Peyer's patch (tissue), 4 donors: ENCODE results near the gene SSRP1. TPM values are rescaled to one million over a fixed set of nuclear protein-coding genes. Genes with fewer than 3 reads are reported as not detected.

Source experiments
- DNase-seq, 3 donors: peaks; one replicate each; pipeline ENCODE4 v3.0.0-alpha.2; 2017 to 2019
- H3K27ac ChIP-seq, 4 donors: fragments of 200-600 bp; sonication (generic); one replicate each; pipeline ENCODE4 v1.5.1; 2016 to 2019
- H3K27me3 ChIP-seq, 2 donors: fragments of 200-600 bp; sonication (generic); one replicate each; pipeline ENCODE4 v1.5.1; 2019
- H3K36me3 ChIP-seq, 3 donors: fragments of 200-600 bp; sonication (generic); one replicate each; pipeline ENCODE4 v1.5.1; 2016 to 2019
- H3K4me1 ChIP-seq, 4 donors: fragments of 200-600 bp; sonication (generic); one replicate each; pipeline ENCODE4 v1.5.1; 2016 to 2019
- H3K4me3 ChIP-seq, 4 donors: fragments of 200-600 bp; sonication (generic); 1 replicate in 3 of 4; 2 replicates in 1 of 4; pipeline ENCODE4 v1.5.1; 2016 to 2019; ENCODE audit warnings: mild to moderate bottlenecking in 1 of 4
- H3K9me3 ChIP-seq, 4 donors: fragments of 200-600 bp; sonication (generic); one replicate each; pipeline ENCODE4 v1.5.1; 2016 to 2019; ENCODE audit warnings: mild to moderate bottlenecking in 1 of 4
- POLR2A ChIP-seq, 2 donors: fragments of 450-650 bp; IDR thresholded peaks; one replicate each; pipeline ENCODE4 v1.5.1; 2017; ENCODE audit warnings: antibody characterized with exemption in 2 of 2, mild to moderate bottlenecking in 2 of 2, moderate library complexity in 2 of 2
- total RNA-seq, 4 donors: library from RNA; depleted of rRNA; stranded (reverse); fragments of >200 nt; gene quantifications; one replicate each; pipeline ENCODE4 v1.1.0, GENCODE V29; 2016
- TF ChIP-seq, protein P1 (sequence below), 6 experiments: fragments of 450-650 bp in 4 of 6; fragments of 200-600 bp in 2 of 6; sonication (generic) in 1 of 6; IDR thresholded peaks; one replicate each; pipeline ENCODE4 v1.5.1; 2017 to 2019; ENCODE audit warnings: antibody characterized with exemption in 6 of 6, mild to moderate bottlenecking in 3 of 6, moderate library complexity in 1 of 6

The SSRP1 gene
- total RNA-seq, 4 donors from 2014 or later: 39.9 to 106 (median 50.6) TPM

DNA sequence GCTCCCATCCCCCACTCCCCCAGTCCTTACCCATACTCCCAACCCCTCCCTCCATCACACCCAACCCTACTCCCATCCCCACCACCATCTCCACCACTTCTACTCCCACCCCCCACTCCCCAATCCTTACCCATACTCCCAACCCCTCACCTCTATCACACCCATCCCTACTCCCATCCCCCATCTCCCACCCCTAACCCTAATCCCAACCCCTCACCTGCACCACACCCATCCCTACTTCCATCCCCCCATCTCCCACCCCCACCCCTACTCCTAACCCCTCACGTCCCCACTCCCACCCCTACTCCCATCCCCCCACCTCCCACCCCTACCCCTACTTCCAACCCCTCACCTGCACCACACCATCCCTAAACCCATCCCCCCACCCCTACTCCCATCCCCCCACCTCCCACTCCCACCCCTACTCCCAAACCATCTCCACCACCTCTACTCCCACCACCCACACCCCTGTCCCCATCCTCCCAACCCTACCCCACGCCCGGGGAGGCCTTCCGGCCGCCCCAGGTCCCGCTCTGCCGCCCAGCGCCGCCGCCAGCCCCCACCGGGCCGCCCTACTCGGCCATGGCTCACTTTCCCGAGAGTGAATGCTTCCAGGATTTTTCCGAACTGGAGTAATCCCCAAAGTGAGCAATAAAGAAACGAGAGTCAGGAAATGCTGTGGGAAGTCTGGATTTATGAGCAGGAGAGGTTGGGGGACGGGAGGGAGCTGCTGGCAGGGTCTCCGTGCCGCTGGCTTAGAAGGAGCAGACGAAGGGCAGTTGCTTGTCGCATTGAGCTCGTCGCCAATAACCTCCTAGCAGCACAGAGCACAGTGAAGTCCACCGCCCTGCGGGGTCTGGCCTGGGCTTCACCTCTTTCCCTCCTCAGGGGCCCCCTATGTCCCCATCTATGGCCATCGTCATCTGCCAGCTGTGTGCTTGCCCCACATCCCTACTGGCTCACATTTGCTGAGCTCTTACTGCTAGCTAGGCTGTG lies 40.7 kb upstream of the SSRP1 start:
- Histone ChIP-seq H3K4me3 (no peak overlapping the region), H3K27ac (no peak overlapping the region), H3K27me3 (no peaks in the 10 kb centered on the region), H3K36me3 (no peaks in the 10 kb centered on the region), H3K9me3 (no peaks in the 10 kb centered on the region), H3K4me1 (no peaks in the 10 kb centered on the region)
- TF ChIP-seq, protein P1, sequence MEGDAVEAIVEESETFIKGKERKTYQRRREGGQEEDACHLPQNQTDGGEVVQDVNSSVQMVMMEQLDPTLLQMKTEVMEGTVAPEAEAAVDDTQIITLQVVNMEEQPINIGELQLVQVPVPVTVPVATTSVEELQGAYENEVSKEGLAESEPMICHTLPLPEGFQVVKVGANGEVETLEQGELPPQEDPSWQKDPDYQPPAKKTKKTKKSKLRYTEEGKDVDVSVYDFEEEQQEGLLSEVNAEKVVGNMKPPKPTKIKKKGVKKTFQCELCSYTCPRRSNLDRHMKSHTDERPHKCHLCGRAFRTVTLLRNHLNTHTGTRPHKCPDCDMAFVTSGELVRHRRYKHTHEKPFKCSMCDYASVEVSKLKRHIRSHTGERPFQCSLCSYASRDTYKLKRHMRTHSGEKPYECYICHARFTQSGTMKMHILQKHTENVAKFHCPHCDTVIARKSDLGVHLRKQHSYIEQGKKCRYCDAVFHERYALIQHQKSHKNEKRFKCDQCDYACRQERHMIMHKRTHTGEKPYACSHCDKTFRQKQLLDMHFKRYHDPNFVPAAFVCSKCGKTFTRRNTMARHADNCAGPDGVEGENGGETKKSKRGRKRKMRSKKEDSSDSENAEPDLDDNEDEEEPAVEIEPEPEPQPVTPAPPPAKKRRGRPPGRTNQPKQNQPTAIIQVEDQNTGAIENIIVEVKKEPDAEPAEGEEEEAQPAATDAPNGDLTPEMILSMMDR (IDR thresholded peaks at IDR 0.05): no peak
- TF ChIP-seq POLR2A (IDR thresholded peaks at IDR 0.05): no peak
- no peak for DNase-seq

- Histone ChIP-seq H3K27me3 (no peaks in the 10 kb centered on the region), H3K4me3 (no peak overlapping the region), H3K36me3 (no peaks in the 10 kb centered on the region), H3K9me3 (no peaks in the 10 kb centered on the region), H3K27ac (no peak overlapping the region), H3K4me1 (no peaks in the 10 kb centered on the region)
- DNase-seq: no peak
- TF ChIP-seq POLR2A (IDR thresholded peaks at IDR 0.05): no peak
- TF ChIP-seq, protein P1 (IDR thresholded peaks at IDR 0.05): no peak
These were observed 39.8 kb upstream of the SSRP1 start for GRCh38 chr11:57375490-57375889.

DNA sequence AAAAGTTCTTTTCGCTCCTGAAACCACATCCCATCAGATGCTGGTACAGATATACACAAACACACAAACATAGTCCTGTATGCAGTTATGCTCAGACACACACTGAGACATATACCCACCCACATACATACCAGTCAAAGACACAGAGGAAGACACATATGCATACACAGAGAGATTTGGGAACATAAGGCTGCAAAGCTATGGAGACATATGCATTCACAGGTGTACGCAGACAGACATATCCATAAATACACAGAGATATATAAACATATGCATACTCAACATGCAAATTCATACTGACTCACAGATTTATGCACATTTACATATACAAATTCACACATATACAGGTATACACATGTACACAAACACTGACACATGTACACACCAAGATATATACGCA lies 39.3 kb upstream of the SSRP1 start:
- no peaks in the 10 kb centered on the region for H3K9me3 ChIP-seq
- no peak overlapping the region for H3K4me3 ChIP-seq
- H3K27me3 ChIP-seq: no peaks in the 10 kb centered on the region
- no peak overlapping the region for H3K27ac ChIP-seq
- no peak for DNase-seq
- H3K4me1 ChIP-seq: no peaks in the 10 kb centered on the region
- H3K36me3 ChIP-seq: no peaks in the 10 kb centered on the region
- TF ChIP-seq, protein P1 (IDR thresholded peaks at IDR 0.05): no peak
- TF ChIP-seq POLR2A (IDR thresholded peaks at IDR 0.05): no peak

DNA sequence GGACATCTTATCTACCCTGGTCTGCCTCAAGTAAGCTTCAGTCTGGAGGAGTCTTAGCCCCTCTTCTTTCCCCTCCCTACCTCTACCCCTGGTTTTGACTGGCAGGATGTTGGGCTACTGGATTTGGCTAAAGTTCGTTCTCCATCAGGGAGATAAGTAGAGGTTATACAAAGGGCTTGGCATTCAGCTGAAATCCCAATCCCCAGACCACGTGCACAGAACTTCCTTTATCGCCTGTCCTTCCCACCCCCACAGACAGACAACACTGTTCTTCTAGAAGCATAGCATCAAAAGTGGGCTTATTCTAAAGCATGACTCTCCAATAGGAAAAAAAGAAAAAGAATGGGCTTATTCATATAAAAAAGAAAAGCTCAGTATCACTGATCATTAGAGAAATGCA lies 37.5 kb upstream of the SSRP1 start:
- TF ChIP-seq POLR2A (IDR thresholded peaks at IDR 0.05): no peak
- TF ChIP-seq, protein P1 (IDR thresholded peaks at IDR 0.05): no peak
- Histone ChIP-seq H3K4me3 (no peak overlapping the region), H3K9me3 (no peaks in the 10 kb centered on the region), H3K27me3 (no peaks in the 10 kb centered on the region), H3K36me3 (no peaks in the 10 kb centered on the region), H3K4me1 (no peaks in the 10 kb centered on the region), H3K27ac (no peak overlapping the region)
- DNase-seq: no peak

DNA sequence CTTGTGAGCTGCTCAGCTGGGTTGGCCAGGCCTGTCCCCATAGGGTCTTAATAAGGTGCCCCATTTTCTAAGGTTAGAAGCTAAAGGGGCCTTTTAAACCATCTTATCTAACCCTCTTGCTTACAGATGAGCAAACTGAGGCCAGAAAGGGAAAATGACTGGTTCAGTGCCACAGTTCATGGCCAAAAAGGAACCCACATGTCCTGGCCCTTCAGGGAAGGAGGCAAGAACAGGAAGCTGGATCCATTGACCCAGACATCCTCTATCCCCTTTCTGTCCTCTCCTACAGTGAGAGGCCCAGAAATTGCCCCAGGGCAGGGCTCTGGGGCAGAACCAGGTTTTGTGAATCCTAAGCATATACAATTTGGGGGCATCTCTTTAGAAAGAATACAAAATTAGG lies 35.2 kb upstream of the SSRP1 start:
- no peak for DNase-seq
- no peak overlapping the region for H3K27ac ChIP-seq
- no peaks in the 10 kb centered on the region for H3K36me3 ChIP-seq
- H3K27me3 ChIP-seq: no peaks in the 10 kb centered on the region
- TF ChIP-seq, protein P1 (IDR thresholded peaks at IDR 0.05): no peak
- TF ChIP-seq POLR2A (IDR thresholded peaks at IDR 0.05): no peak
- H3K4me1 ChIP-seq: no peaks in the 10 kb centered on the region
- H3K4me3 ChIP-seq: no peak overlapping the region
- no peaks in the 10 kb centered on the region for H3K9me3 ChIP-seq
